HG03469 (cell line): ENCODE data around the gene TSPEAR.
"Not testable (repeated sequence)": the region's sequence is repeated elsewhere in the genome, so short reads cannot be mapped to it uniquely, and the experiment has no call there.

Experiments used
- ATAC-seq: cut with Tn5 transposase; IDR thresholded peaks from one replicate; pipeline ENCODE4 v1.9.1; 2021; ENCODE audit warnings: mild to moderate bottlenecking, moderate library complexity, moderate number of reproducible peaks; ENCODE audit not compliant: unreplicated experiment

The TSPEAR gene

GRCh38 chr21:44703731-44704635 is 7.4 kb downstream of the TSPEAR start:
- no peak for ATAC-seq

GRCh38 chr21:44702973-44703730 is 8.2 kb downstream of the TSPEAR start:
- no peak for ATAC-seq

GRCh38 chr21:44702111-44702972 is 9.0 kb downstream of the TSPEAR start:
- no peak for ATAC-seq

GRCh38 chr21:44701541-44701940 is 9.8 kb downstream of the TSPEAR start:
- ATAC-seq, result no peak

GRCh38 chr21:44701023-44701400 is 10.4 kb downstream of the TSPEAR start:
- no peak for ATAC-seq

- ATAC-seq, result no peak
Measured at GRCh38 chr21:44700101-44701022, 11.0 kb downstream of the TSPEAR start.

- no peak for ATAC-seq
Measured at GRCh38 chr21:44699502-44700001, 11.8 kb downstream of the TSPEAR start.

GRCh38 chr21:44697811-44698734 is 13.3 kb downstream of the TSPEAR start:
- no peak for ATAC-seq

- ATAC-seq, result not testable (repeated sequence)
Measured at GRCh38 chr21:44697172-44697810, 14.1 kb downstream of the TSPEAR start, which contains the start of gene KRTAP10-12. KRTAP10-12 (plus strand) TSS chr21:44697172; CDS start chr21:44697202, 30 bp downstream.

GRCh38 chr21:44696572-44696971 is 14.8 kb downstream of the TSPEAR start:
- ATAC-seq, result no peak

- ATAC-seq, result no peak
Measured at GRCh38 chr21:44695641-44696040, 15.7 kb downstream of the TSPEAR start.

GRCh38 chr21:44695184-44695583 is 16.2 kb downstream of the TSPEAR start:
- no peak for ATAC-seq

GRCh38 chr21:44694776-44695175 is 16.6 kb downstream of the TSPEAR start:
- no peak for ATAC-seq

GRCh38 chr21:44692798-44693512 is 18.4 kb downstream of the TSPEAR start:
- no peak for ATAC-seq

GRCh38 chr21:44691686-44692085 is 19.7 kb downstream of the TSPEAR start:
- no peak for ATAC-seq

- not testable (repeated sequence) for ATAC-seq
Measured at GRCh38 chr21:44689740-44690139, 21.6 kb downstream of the TSPEAR start.

- no peak for ATAC-seq
Measured at GRCh38 chr21:44687671-44688070, 23.7 kb downstream of the TSPEAR start.
